Astrocyte of the cerebellum (primary cell): ENCODE measurements around the gene PYY.

Source experiments
- DNase-seq: peaks from one replicate; pipeline ENCODE4 v3.0.0-alpha.2; 2011; ENCODE audit warnings: low read depth
- H3K4me3 ChIP-seq: 2 replicates; pipeline ENCODE4 v1.5.1; 2011; ENCODE audit warnings: mild to moderate bottlenecking, low read depth, low read length, moderate library complexity
- CTCF ChIP-seq: IDR thresholded peaks from 2 replicates; pipeline ENCODE4 v1.5.1; 2012; ENCODE audit warnings: low read length, low read depth, moderate library complexity, mild to moderate bottlenecking; ENCODE audit errors: missing control alignments
- in situ Hi-C: cut with HindIII; loops from 2 replicates; pipeline ENCODE4 v1.10.0; 2017; ENCODE audit warnings: low sequenced_read_pairs

PYY gene

GRCh38 chr17:43936434-43936833 lies 17.3 kb downstream of the PYY start:
- in situ Hi-C loops, result no loop called here
- DNase-seq, result no peak
- H3K4me3 ChIP-seq, result no peak overlapping the region
- no peak for TF ChIP-seq CTCF

- DNase-seq, result no peak
- TF ChIP-seq CTCF, result no peak
- in situ Hi-C loops, result no loop called here
- no peak overlapping the region for H3K4me3 ChIP-seq
These were observed 17.8 kb downstream of the PYY start for GRCh38 chr17:43935926-43936261.

- in situ Hi-C loops, result no loop called here
- no peak overlapping the region for H3K4me3 ChIP-seq
- no peak for DNase-seq
- TF ChIP-seq CTCF, result no peak
These were observed 18.4 kb downstream of the PYY start for GRCh38 chr17:43935204-43935925.

GRCh38 chr17:43932923-43933322 lies 20.8 kb downstream of the PYY start:
- DNase-seq, result no peak
- in situ Hi-C loops, result no loop called here
- TF ChIP-seq CTCF, result no peak
- no peak overlapping the region for H3K4me3 ChIP-seq

GRCh38 chr17:43932357-43932756 lies 21.4 kb downstream of the PYY start:
- H3K4me3 ChIP-seq, result no peak overlapping the region
- in situ Hi-C loops, result no loop called here
- no peak for DNase-seq
- TF ChIP-seq CTCF, result no peak

GRCh38 chr17:43931062-43931571 lies 22.6 kb downstream of the PYY start:
- no peak for TF ChIP-seq CTCF
- no peak for DNase-seq
- no peak overlapping the region for H3K4me3 ChIP-seq
- in situ Hi-C loops, result no loop called here
